Measurements from ENCODE around the gene ADPRHL1. TPM values are rescaled to one million over a fixed set of nuclear protein-coding genes. Genes with fewer than 3 reads are reported as not detected.

The ADPRHL1 gene
- total and polyA plus RNA-seq, 4 donors = 0.28 to 0.67 (median 0.55) TPM

GRCh38 chr13:113452466-113452865, 822 bp downstream of the ADPRHL1 start:
- Histone ChIP-seq H3K9ac (ENCODE audit: low read depth in 1 of 2, low read length in 2 of 2) (no peak overlapping the region), H3K27ac (ENCODE audit: low read depth in 1 of 2, low read length in 2 of 2) (no peak overlapping the region), H3K4me1 (ENCODE audit: control insufficient read depth in 4 of 4, insufficient read depth in 4 of 4, low read length in 3 of 4) (peaks cover 0 to 4% (median 1%) of the 10 kb centered on the region in 4 donors), H3K9me3 (ENCODE audit: control insufficient read depth in 4 of 4, low read length in 3 of 4) (no peaks in the 10 kb centered on the region), H3K27me3 (ENCODE audit: control insufficient read depth in 4 of 4, insufficient read depth in 4 of 4, low read length in 3 of 4) (no peaks in the 10 kb centered on the region), H3K36me3 (ENCODE audit: control insufficient read depth in 4 of 4, insufficient read depth in 3 of 4, low read depth in 1 of 4, low read length in 3 of 4) (peaks cover 5 to 17% (median 10%) of the 10 kb centered on the region in 4 donors), H3K4me3 (ENCODE audit: low read depth in 1 of 3, low read length in 3 of 3) (no peak overlapping the region)
- TF ChIP-seq, protein P1, sequence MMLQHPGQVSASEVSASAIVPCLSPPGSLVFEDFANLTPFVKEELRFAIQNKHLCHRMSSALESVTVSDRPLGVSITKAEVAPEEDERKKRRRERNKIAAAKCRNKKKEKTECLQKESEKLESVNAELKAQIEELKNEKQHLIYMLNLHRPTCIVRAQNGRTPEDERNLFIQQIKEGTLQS (IDR thresholded peaks at IDR 0.05) = no peak
- TF ChIP-seq GABPA (IDR thresholded peaks at IDR 0.05 in 1 of 2, conservative IDR thresholded peaks at IDR 0.05 in 1 of 2) (no peak), SP1 (IDR thresholded peaks at IDR 0.05) (no peak), RXRA (IDR thresholded peaks at IDR 0.05) (no peak), NR2F2 (IDR thresholded peaks at IDR 0.05) (no peak), EGR1 (IDR thresholded peaks at IDR 0.05; ENCODE audit: low read depth in 2 of 2) (no peak)
- TF ChIP-seq, protein P2, sequence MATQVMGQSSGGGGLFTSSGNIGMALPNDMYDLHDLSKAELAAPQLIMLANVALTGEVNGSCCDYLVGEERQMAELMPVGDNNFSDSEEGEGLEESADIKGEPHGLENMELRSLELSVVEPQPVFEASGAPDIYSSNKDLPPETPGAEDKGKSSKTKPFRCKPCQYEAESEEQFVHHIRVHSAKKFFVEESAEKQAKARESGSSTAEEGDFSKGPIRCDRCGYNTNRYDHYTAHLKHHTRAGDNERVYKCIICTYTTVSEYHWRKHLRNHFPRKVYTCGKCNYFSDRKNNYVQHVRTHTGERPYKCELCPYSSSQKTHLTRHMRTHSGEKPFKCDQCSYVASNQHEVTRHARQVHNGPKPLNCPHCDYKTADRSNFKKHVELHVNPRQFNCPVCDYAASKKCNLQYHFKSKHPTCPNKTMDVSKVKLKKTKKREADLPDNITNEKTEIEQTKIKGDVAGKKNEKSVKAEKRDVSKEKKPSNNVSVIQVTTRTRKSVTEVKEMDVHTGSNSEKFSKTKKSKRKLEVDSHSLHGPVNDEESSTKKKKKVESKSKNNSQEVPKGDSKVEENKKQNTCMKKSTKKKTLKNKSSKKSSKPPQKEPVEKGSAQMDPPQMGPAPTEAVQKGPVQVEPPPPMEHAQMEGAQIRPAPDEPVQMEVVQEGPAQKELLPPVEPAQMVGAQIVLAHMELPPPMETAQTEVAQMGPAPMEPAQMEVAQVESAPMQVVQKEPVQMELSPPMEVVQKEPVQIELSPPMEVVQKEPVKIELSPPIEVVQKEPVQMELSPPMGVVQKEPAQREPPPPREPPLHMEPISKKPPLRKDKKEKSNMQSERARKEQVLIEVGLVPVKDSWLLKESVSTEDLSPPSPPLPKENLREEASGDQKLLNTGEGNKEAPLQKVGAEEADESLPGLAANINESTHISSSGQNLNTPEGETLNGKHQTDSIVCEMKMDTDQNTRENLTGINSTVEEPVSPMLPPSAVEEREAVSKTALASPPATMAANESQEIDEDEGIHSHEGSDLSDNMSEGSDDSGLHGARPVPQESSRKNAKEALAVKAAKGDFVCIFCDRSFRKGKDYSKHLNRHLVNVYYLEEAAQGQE (IDR thresholded peaks at IDR 0.05) = no peak
- TF ChIP-seq, protein P3, sequence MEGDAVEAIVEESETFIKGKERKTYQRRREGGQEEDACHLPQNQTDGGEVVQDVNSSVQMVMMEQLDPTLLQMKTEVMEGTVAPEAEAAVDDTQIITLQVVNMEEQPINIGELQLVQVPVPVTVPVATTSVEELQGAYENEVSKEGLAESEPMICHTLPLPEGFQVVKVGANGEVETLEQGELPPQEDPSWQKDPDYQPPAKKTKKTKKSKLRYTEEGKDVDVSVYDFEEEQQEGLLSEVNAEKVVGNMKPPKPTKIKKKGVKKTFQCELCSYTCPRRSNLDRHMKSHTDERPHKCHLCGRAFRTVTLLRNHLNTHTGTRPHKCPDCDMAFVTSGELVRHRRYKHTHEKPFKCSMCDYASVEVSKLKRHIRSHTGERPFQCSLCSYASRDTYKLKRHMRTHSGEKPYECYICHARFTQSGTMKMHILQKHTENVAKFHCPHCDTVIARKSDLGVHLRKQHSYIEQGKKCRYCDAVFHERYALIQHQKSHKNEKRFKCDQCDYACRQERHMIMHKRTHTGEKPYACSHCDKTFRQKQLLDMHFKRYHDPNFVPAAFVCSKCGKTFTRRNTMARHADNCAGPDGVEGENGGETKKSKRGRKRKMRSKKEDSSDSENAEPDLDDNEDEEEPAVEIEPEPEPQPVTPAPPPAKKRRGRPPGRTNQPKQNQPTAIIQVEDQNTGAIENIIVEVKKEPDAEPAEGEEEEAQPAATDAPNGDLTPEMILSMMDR (IDR thresholded peaks at IDR 0.05; ENCODE audit: low read depth, low read length, missing input control) = no peak
- DNase-seq (ENCODE audit: low spot score) = no peak
- 94% methylated on average over 4 of the region's 4 CpGs for WGBS

DNA sequence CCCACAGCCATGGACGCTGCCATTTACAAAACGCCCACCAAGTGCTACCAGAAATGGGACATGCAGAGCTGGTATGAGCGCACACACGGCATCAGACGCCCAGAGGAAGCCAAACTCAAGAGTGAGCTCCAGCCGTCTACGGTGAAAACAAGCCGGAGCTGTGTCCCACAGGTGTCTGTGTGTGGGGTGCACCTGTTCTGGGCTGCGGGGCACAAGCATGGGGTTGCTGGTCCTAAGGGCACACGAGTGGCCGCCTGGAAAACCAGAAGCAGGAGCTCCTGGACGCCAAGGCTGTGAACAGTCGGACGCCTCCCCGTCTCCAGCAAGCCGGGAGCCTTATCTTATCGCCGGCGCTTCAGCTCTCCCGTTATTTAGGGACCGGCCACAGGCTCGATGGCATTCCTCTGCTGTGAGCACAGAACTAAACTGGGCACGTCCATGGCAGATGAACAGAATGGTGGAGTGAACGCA, 1.3 kb downstream of the ADPRHL1 start:
- no peaks in the 10 kb centered on the region for H3K27me3 ChIP-seq (ENCODE audit: control insufficient read depth in 4 of 4, insufficient read depth in 4 of 4, low read length in 3 of 4)
- DNase-seq (ENCODE audit: low spot score) = no peak

More for the DNA sequence above, 1.3 kb downstream of the ADPRHL1 start:
- no peak overlapping the region for H3K9ac ChIP-seq (ENCODE audit: low read depth in 1 of 2, low read length in 2 of 2)
- peaks cover 4 to 17% (median 10%) of the 10 kb centered on the region in 4 donors for H3K36me3 ChIP-seq (ENCODE audit: control insufficient read depth in 4 of 4, insufficient read depth in 3 of 4, low read depth in 1 of 4, low read length in 3 of 4)
- no peaks in the 10 kb centered on the region for H3K9me3 ChIP-seq (ENCODE audit: control insufficient read depth in 4 of 4, low read length in 3 of 4)
- 90% methylated on average over 24 of the region's 24 CpGs for WGBS
- no peak for TF ChIP-seq TAF1 (conservative IDR thresholded peaks at IDR 0.05)
- TF ChIP-seq, protein P2 (IDR thresholded peaks at IDR 0.05) = no peak
- no peak for TF ChIP-seq JUND (IDR thresholded peaks at IDR 0.05)
- peaks cover 0 to 4% (median 1%) of the 10 kb centered on the region in 4 donors for H3K4me1 ChIP-seq (ENCODE audit: control insufficient read depth in 4 of 4, insufficient read depth in 4 of 4, low read length in 3 of 4)
- H3K27ac ChIP-seq (ENCODE audit: low read depth in 1 of 2, low read length in 2 of 2) = no peak overlapping the region
- H3K4me3 ChIP-seq (ENCODE audit: low read depth in 1 of 3, low read length in 3 of 3) = no peak overlapping the region
